Measurements from ENCODE around the gene PAPPA. TPM values are rescaled to one million over a fixed set of nuclear protein-coding genes. Genes with fewer than 3 reads are reported as not detected.

PAPPA gene
- polyA plus RNA-seq, 1 donor from 2014 or later: 0.41 TPM

- no peaks in the 10 kb centered on the region for H3K9me3 ChIP-seq (ENCODE audit: low read length)
Observed at GRCh38 chr9:116334546-116335150, 181.1 kb downstream of the PAPPA start.

GRCh38 chr9:116335392-116335791 is 181.8 kb downstream of the PAPPA start:
- TF ChIP-seq CTCF (IDR thresholded peaks at IDR 0.05; ENCODE audit: poor library complexity, severe bottlenecking): no peak
- no peak for TF ChIP-seq REST (IDR thresholded peaks at IDR 0.05; ENCODE audit: borderline replicate concordance)
- no peak for TF ChIP-seq RAD21 (conservative IDR thresholded peaks at IDR 0.05)
- TF ChIP-seq POLR2AphosphoS5 (IDR thresholded peaks at IDR 0.05): no peak
- TF ChIP-seq SMC3 (conservative IDR thresholded peaks at IDR 0.05; ENCODE audit: poor library complexity): no peak
- TF ChIP-seq TAF1 (IDR thresholded peaks at IDR 0.05; ENCODE audit: low read depth): no peak
- no peak for TF ChIP-seq MXI1 (conservative IDR thresholded peaks at IDR 0.05; ENCODE audit: poor library complexity, severe bottlenecking)
- no peak for TF ChIP-seq EZH2 (IDR thresholded peaks at IDR 0.05; ENCODE audit: borderline replicate concordance, insufficient read depth, low read length, poor library complexity, severe bottlenecking)
- TF ChIP-seq EP300 (conservative IDR thresholded peaks at IDR 0.05; ENCODE audit: poor library complexity, severe bottlenecking): no peak
- Histone ChIP-seq H3K27me3 (ENCODE audit: insufficient read depth, low read depth, low read length) (peaks cover 16% of the 10 kb centered on the region), H3K36me3 (ENCODE audit: insufficient read depth, low read length) (no peaks in the 10 kb centered on the region), H2AFZ (ENCODE audit: low read depth, low read length) (no peak overlapping the region), H4K20me1 (ENCODE audit: insufficient read depth) (no peaks in the 10 kb centered on the region), H3K4me3 (ENCODE audit: low read length) (no peak overlapping the region), H3K27ac (ENCODE audit: low read length) (no peak overlapping the region), H3F3A (ENCODE audit: insufficient read depth, low read length, poor library complexity, severe bottlenecking) (no peaks in the 10 kb centered on the region), H3K79me2 (replicated peaks; ENCODE audit: insufficient read depth, low read length) (no peaks in the 10 kb centered on the region), H3K9me2 (ENCODE audit: insufficient read depth, low read length) (no peaks in the 10 kb centered on the region), H3K4me2 (ENCODE audit: low read length) (no peak overlapping the region), H3K9ac (ENCODE audit: low read length) (no peak overlapping the region), H3K9me3 (ENCODE audit: low read length) (no peaks in the 10 kb centered on the region)

More at GRCh38 chr9:116334546-116335150, 181.1 kb downstream of the PAPPA start:
- H3K4me2 ChIP-seq (ENCODE audit: low read length): no peak overlapping the region
- no peak overlapping the region for H3K9ac ChIP-seq (ENCODE audit: low read length)
- TF ChIP-seq EP300 (conservative IDR thresholded peaks at IDR 0.05; ENCODE audit: poor library complexity, severe bottlenecking) (no peak), EZH2 (IDR thresholded peaks at IDR 0.05; ENCODE audit: borderline replicate concordance, insufficient read depth, low read length, poor library complexity, severe bottlenecking) (no peak), CTCF (IDR thresholded peaks at IDR 0.05; ENCODE audit: poor library complexity, severe bottlenecking) (no peak), SMC3 (conservative IDR thresholded peaks at IDR 0.05; ENCODE audit: poor library complexity) (no peak)
- H3F3A ChIP-seq (ENCODE audit: insufficient read depth, low read length, poor library complexity, severe bottlenecking): no peaks in the 10 kb centered on the region
- no peaks in the 10 kb centered on the region for H3K9me2 ChIP-seq (ENCODE audit: insufficient read depth, low read length)
- H3K4me3 ChIP-seq (ENCODE audit: low read length): no peak overlapping the region
- H3K36me3 ChIP-seq (ENCODE audit: insufficient read depth, low read length): no peaks in the 10 kb centered on the region
- no peaks in the 10 kb centered on the region for H3K79me2 ChIP-seq (replicated peaks; ENCODE audit: insufficient read depth, low read length)
- peaks cover 16% of the 10 kb centered on the region for H3K27me3 ChIP-seq (ENCODE audit: insufficient read depth, low read depth, low read length)
- H2AFZ ChIP-seq (ENCODE audit: low read depth, low read length): no peak overlapping the region
- no peak overlapping the region for H3K27ac ChIP-seq (ENCODE audit: low read length)
- no peaks in the 10 kb centered on the region for H4K20me1 ChIP-seq (ENCODE audit: insufficient read depth)
